DND-41 (cell line): ENCODE measurements around the gene CHKB.

Experiments
- ATAC-seq: fragments of 200-7000 bp; cut with Tn5 transposase; 3 replicates; pipeline ENCODE4 v1.9.1; 2021; ENCODE audit warnings: low read depth; ENCODE audit not compliant: insufficient read depth
- DNase-seq: peaks from one replicate; pipeline ENCODE4 v3.0.0-alpha.2; 2020
- H2AFZ ChIP-seq: 2 replicates; pipeline ENCODE4 v1.6.0; 2012; ENCODE audit warnings: low read depth, low read length
- H3K27ac ChIP-seq: 2 replicates; pipeline ENCODE4 v1.5.1; 2012; ENCODE audit warnings: low read length, inconsistent platforms
- H3K27me3 ChIP-seq: fragments of 200-600 bp; sonication (generic); 2 replicates; pipeline ENCODE4 v1.6.0; 2012; ENCODE audit warnings: low read length, mild to moderate bottlenecking, inconsistent platforms; ENCODE audit not compliant: insufficient read depth, poor library complexity
- H3K36me3 ChIP-seq: 2 replicates; pipeline ENCODE4 v1.5.1; 2012; ENCODE audit warnings: low read length, inconsistent platforms; ENCODE audit not compliant: insufficient read depth
- H3K4me1 ChIP-seq: 2 replicates; pipeline ENCODE4 v1.5.1; 2012; ENCODE audit warnings: mild to moderate bottlenecking, low read length; ENCODE audit not compliant: insufficient read depth
- H3K4me2 ChIP-seq: 2 replicates; pipeline ENCODE4 v1.6.0; 2012; ENCODE audit warnings: mild to moderate bottlenecking, moderate library complexity, low read length, inconsistent platforms; ENCODE audit not compliant: insufficient read depth
- H3K4me3 ChIP-seq, 2 experiments: fragments of 200-600 bp in 1 of 2; shearing (Covaris generic) in 1 of 2; 2 replicates each; pipeline ENCODE4 v1.5.1; 2012 to 2016; ENCODE audit warnings: inconsistent platforms in 2 of 2, low read length in 2 of 2, mild to moderate bottlenecking in 2 of 2, low read depth in 1 of 2, moderate library complexity in 1 of 2
- H3K79me2 ChIP-seq: 2 replicates; pipeline ENCODE4 v1.6.0; 2012; ENCODE audit warnings: low read length, inconsistent platforms; ENCODE audit not compliant: insufficient read depth
- H3K9ac ChIP-seq: 2 replicates; pipeline ENCODE4 v1.6.0; 2012; ENCODE audit warnings: low read depth, mild to moderate bottlenecking, inconsistent platforms, low read length, moderate library complexity
- H3K9me3 ChIP-seq: 2 replicates; pipeline ENCODE4 v1.5.1; 2012; ENCODE audit warnings: low read length, moderate library complexity, mild to moderate bottlenecking, inconsistent platforms; ENCODE audit not compliant: insufficient read depth, severe bottlenecking
- H4K20me1 ChIP-seq: 2 replicates; pipeline ENCODE4 v1.6.0; 2012; ENCODE audit warnings: low read length; ENCODE audit not compliant: insufficient read depth
- CTCF ChIP-seq: IDR thresholded peaks from 2 replicates; pipeline ENCODE4 v1.5.1; 2012; ENCODE audit warnings: borderline replicate concordance, low read length, moderate library complexity, mild to moderate bottlenecking; ENCODE audit not compliant: poor library complexity, severe bottlenecking; ENCODE audit errors: extremely low read depth
- EZH2 ChIP-seq: IDR thresholded peaks from 3 replicates; pipeline ENCODE4 v1.6.1; 2012; ENCODE audit warnings: borderline replicate concordance, low read depth, mild to moderate bottlenecking, moderate library complexity, low read length, inconsistent platforms; ENCODE audit not compliant: severe bottlenecking

CHKB gene

GRCh38 chr22:50605002-50605612 lies 22.5 kb upstream of the CHKB start:
- H3K4me2 ChIP-seq = no peak overlapping the region

GRCh38 chr22:50604256-50605001 lies 21.8 kb upstream of the CHKB start:
- Histone ChIP-seq H3K4me1 (no peaks in the 10 kb centered on the region), H3K27ac (no peak overlapping the region), H2AFZ (no peak overlapping the region), H3K9me3 (no peaks in the 10 kb centered on the region), H3K4me3 (no peak overlapping the region), H4K20me1 (no peaks in the 10 kb centered on the region; the same call in 1 of the 2 replicates), H3K9ac (no peak overlapping the region), H3K79me2 (no peaks in the 10 kb centered on the region), H3K36me3 (no peaks in the 10 kb centered on the region), H3K4me2 (no peak overlapping the region), H3K27me3 (no peaks in the 10 kb centered on the region)
- no peak for TF ChIP-seq CTCF
- TF ChIP-seq EZH2 = no peak
- ATAC-seq = no peak
- DNase-seq = no peak

More at GRCh38 chr22:50605002-50605612, 22.5 kb upstream of the CHKB start:
- DNase-seq (no peak), ATAC-seq (no peak)
- H3K27ac ChIP-seq = no peak overlapping the region
- H3K36me3 ChIP-seq = no peaks in the 10 kb centered on the region
- no peaks in the 10 kb centered on the region for H3K9me3 ChIP-seq
- no peak overlapping the region for H3K4me3 ChIP-seq
- H3K9ac ChIP-seq = no peak overlapping the region
- H3K4me1 ChIP-seq = no peaks in the 10 kb centered on the region
- no peak overlapping the region for H2AFZ ChIP-seq
- no peak for TF ChIP-seq CTCF
- no peak for TF ChIP-seq EZH2
- H4K20me1 ChIP-seq = no peaks in the 10 kb centered on the region; the same call in 1 of the 2 replicates
- H3K79me2 ChIP-seq = no peaks in the 10 kb centered on the region
- no peaks in the 10 kb centered on the region for H3K27me3 ChIP-seq

GRCh38 chr22:50603511-50604255 lies 21.0 kb upstream of the CHKB start:
- H3K4me1 ChIP-seq = no peaks in the 10 kb centered on the region
- no peak overlapping the region for H3K27ac ChIP-seq
- no peaks in the 10 kb centered on the region for H3K79me2 ChIP-seq
- no peak for DNase-seq
- H3K9me3 ChIP-seq = no peaks in the 10 kb centered on the region
- TF ChIP-seq EZH2 (no peak), CTCF (no peak)
- no peaks in the 10 kb centered on the region; the same call in 1 of the 2 replicates for H4K20me1 ChIP-seq
- H3K36me3 ChIP-seq = no peaks in the 10 kb centered on the region
- no peak overlapping the region for H3K4me3 ChIP-seq
- no peak overlapping the region for H2AFZ ChIP-seq
- H3K27me3 ChIP-seq = no peaks in the 10 kb centered on the region
- H3K9ac ChIP-seq = no peak overlapping the region
- no peak for ATAC-seq
- no peak overlapping the region for H3K4me2 ChIP-seq
